ENCODE measurements around the gene ZNF189.

ZNF189 gene

DNA sequence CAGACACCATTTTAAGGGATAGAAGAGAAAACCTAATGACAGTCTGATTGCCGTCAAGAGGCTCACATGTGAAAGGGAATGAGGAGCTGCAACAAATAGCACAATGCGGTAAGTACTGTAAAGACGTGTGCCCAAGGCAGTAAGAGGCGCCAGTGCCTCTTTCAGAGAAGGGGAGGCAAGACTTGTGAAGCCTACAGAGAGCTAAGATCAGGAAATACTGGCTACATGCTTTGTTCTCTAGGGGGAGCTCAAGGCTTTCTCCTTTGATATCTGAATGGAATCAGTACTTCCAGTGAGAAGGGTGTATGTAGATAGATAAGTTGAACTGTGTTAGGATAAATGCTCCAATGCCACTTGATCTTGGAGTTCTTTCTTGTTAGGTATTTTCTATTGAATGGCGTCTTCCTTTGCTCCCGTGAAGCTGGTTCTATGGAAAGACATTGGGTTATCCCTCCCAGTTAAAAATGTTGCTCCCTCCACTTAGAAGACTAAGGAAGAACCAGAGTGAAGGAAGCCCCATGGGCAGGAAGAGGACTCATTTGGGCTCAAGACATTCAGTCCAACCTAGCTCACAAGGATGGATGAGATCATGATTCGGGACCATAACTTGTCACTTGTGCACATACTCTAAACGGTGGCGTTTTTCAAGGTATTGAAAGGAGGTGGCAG is 60.4 kb downstream of the ZNF189 start:
- TF ChIP-seq, protein P1, sequence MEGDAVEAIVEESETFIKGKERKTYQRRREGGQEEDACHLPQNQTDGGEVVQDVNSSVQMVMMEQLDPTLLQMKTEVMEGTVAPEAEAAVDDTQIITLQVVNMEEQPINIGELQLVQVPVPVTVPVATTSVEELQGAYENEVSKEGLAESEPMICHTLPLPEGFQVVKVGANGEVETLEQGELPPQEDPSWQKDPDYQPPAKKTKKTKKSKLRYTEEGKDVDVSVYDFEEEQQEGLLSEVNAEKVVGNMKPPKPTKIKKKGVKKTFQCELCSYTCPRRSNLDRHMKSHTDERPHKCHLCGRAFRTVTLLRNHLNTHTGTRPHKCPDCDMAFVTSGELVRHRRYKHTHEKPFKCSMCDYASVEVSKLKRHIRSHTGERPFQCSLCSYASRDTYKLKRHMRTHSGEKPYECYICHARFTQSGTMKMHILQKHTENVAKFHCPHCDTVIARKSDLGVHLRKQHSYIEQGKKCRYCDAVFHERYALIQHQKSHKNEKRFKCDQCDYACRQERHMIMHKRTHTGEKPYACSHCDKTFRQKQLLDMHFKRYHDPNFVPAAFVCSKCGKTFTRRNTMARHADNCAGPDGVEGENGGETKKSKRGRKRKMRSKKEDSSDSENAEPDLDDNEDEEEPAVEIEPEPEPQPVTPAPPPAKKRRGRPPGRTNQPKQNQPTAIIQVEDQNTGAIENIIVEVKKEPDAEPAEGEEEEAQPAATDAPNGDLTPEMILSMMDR (IDR thresholded peaks at IDR 0.05; ENCODE audit: borderline replicate concordance, control extremely low read depth, extremely low read depth, insufficient read depth, missing control alignments), result peak; percentile 48
- in situ Hi-C loops (cut with MboI; ENCODE audit: low sequenced_read_pairs, unreplicated experiment), result no loop called here
- DNase-seq (ENCODE audit: low spot score), result peak; percentile 70
